ENCODE data around the gene CALD1.

DNA sequence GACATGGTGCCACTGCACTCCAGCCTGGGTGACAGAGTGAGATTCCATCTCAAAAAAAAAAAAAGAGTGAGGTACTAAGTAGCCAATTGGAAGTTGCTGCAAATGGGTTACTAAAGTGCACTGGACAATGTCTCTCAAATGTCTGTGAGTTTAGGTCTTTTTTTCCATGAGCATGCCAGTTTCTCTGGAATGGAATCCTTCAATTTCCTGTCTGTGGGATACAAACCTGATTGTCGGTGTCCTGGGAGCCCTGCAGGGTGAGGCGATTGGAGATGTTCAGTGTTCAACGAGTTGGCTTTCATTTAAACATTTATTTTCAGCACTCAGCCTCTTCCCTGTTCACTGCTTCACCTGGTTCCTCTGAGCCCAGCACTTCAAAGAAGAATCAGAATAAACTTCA lies 5.3 kb upstream of the CALD1 start:
- TF ChIP-seq, protein P1, sequence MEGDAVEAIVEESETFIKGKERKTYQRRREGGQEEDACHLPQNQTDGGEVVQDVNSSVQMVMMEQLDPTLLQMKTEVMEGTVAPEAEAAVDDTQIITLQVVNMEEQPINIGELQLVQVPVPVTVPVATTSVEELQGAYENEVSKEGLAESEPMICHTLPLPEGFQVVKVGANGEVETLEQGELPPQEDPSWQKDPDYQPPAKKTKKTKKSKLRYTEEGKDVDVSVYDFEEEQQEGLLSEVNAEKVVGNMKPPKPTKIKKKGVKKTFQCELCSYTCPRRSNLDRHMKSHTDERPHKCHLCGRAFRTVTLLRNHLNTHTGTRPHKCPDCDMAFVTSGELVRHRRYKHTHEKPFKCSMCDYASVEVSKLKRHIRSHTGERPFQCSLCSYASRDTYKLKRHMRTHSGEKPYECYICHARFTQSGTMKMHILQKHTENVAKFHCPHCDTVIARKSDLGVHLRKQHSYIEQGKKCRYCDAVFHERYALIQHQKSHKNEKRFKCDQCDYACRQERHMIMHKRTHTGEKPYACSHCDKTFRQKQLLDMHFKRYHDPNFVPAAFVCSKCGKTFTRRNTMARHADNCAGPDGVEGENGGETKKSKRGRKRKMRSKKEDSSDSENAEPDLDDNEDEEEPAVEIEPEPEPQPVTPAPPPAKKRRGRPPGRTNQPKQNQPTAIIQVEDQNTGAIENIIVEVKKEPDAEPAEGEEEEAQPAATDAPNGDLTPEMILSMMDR (IDR thresholded peaks at IDR 0.05): no peak
- no peak for TF ChIP-seq POLR2A (IDR thresholded peaks at IDR 0.05)

Data from upper lobe of left lung (tissue), 4 donors.